WERI-Rb-1 (cell line): ENCODE measurements around the gene KIAA1328.

Experiments
- DNase-seq: peaks from one replicate; pipeline ENCODE4 v3.0.0-alpha.2; 2020
- H3K27ac ChIP-seq: fragments of 250-450 bp; sonication (Bioruptor Pico); 2 replicates; pipeline ENCODE4 v1.5.1; 2020; ENCODE audit warnings: mild to moderate bottlenecking, moderate library complexity
- H3K27me3 ChIP-seq: fragments of 250-450 bp; sonication (Bioruptor Pico); 2 replicates; pipeline ENCODE4 v1.5.1; 2021; ENCODE audit warnings: mild to moderate bottlenecking, low read depth, moderate library complexity; ENCODE audit not compliant: insufficient read depth, severe bottlenecking
- H3K36me3 ChIP-seq: fragments of 250-450 bp; sonication (Bioruptor Pico); 2 replicates; pipeline ENCODE4 v1.5.1; 2020; ENCODE audit warnings: mild to moderate bottlenecking, moderate library complexity
- H3K4me3 ChIP-seq: 2 replicates; pipeline ENCODE4 v1.5.1; 2011; ENCODE audit warnings: low read depth, mild to moderate bottlenecking, control low read depth, low read length
- H3K9me3 ChIP-seq: fragments of 250-450 bp; sonication (Bioruptor Pico); 2 replicates; pipeline ENCODE4 v1.5.1; 2021; ENCODE audit warnings: mild to moderate bottlenecking, moderate library complexity; ENCODE audit not compliant: severe bottlenecking
- TF ChIP-seq, protein P1 (sequence below): IDR thresholded peaks from 2 replicates; pipeline ENCODE4 v1.5.1; 2011; ENCODE audit warnings: low read depth, mild to moderate bottlenecking, control low read depth, inconsistent platforms, low read length

The KIAA1328 gene

DNA sequence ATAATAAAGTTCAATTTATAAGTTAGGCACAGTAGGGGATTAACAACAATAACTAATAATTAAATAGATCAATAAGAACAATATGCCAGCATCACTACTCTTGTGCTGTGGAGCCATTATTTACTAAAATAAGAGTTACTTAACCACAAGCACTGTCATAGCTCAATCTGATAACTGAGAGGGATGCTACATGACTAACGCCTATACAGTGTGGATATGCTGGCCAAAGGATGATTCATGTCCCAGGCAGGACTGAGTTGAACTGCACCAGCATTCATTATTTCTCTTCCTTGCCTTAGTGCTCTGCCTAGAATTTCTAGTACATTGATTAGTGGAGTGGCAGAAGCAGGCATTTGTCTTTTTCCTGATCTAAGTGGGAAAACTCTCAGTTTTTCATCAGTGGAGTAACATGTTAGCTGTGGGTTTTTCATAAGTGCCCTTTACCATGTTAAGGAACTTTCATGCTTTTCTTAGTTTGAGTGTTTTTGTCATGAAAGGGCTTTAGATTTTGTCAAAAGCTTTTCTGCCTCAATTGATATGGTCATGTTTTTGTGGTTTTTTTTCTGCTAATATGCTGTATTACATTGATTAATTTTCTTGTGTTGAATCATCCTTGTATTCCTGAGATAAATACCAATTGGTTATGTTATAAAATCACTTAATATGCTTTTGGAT lies 21.7 kb downstream of the KIAA1328 start:
- Histone ChIP-seq H3K27me3 (no peaks in the 10 kb centered on the region), H3K36me3 (no peaks in the 10 kb centered on the region), H3K4me3 (no peak overlapping the region), H3K9me3 (no peaks in the 10 kb centered on the region), H3K27ac (no peak overlapping the region)
- no peak for DNase-seq
- TF ChIP-seq, protein P1, sequence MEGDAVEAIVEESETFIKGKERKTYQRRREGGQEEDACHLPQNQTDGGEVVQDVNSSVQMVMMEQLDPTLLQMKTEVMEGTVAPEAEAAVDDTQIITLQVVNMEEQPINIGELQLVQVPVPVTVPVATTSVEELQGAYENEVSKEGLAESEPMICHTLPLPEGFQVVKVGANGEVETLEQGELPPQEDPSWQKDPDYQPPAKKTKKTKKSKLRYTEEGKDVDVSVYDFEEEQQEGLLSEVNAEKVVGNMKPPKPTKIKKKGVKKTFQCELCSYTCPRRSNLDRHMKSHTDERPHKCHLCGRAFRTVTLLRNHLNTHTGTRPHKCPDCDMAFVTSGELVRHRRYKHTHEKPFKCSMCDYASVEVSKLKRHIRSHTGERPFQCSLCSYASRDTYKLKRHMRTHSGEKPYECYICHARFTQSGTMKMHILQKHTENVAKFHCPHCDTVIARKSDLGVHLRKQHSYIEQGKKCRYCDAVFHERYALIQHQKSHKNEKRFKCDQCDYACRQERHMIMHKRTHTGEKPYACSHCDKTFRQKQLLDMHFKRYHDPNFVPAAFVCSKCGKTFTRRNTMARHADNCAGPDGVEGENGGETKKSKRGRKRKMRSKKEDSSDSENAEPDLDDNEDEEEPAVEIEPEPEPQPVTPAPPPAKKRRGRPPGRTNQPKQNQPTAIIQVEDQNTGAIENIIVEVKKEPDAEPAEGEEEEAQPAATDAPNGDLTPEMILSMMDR, result no peak

DNA sequence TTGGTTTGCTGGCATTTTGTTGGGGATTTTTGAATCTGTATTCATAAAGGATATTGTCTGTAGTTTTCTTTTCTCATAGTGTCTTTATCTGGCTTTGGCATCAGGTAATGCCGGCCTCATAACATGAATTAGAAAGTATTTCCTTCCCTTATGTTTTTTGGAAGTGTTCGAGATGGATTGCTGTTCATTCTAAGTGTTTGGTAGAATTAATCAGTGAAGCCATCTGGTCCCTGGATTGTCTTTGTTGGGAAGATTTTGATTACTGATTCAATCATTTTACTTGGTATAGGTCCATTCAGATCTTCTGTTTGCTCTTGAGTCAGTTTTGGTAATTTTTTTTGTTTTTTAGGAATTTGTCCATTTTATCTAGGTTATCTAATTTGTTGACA lies 22.3 kb downstream of the KIAA1328 start:
- Histone ChIP-seq H3K9me3 (no peaks in the 10 kb centered on the region), H3K4me3 (no peak overlapping the region), H3K27ac (no peak overlapping the region), H3K36me3 (no peaks in the 10 kb centered on the region), H3K27me3 (no peaks in the 10 kb centered on the region)
- no peak for DNase-seq
- TF ChIP-seq, protein P1, result no peak

DNA sequence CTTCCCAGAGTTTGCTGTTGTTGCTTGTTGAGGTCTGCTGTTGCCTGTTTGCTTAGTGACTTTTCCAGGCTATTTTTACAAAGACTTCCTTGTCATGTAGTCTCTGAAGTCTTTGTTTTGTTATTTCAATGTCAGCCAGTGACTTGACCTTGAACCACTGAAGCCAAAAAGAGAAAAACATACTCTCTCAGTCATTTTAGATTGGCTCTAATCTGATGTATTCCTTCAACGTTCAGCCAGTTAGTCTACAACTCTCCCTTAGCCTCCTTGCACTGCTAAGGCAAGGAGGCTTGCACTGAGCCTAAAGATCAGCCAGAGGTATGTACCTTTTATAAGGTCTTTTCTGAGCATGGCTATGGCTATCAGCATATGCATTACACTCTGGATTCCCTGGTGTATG lies 27.9 kb downstream of the KIAA1328 start:
- no peak overlapping the region for H3K27ac ChIP-seq
- H3K36me3 ChIP-seq, result no peaks in the 10 kb centered on the region
- H3K4me3 ChIP-seq, result no peak overlapping the region
- no peaks in the 10 kb centered on the region for H3K27me3 ChIP-seq
- no peak for DNase-seq
- H3K9me3 ChIP-seq, result no peaks in the 10 kb centered on the region
- TF ChIP-seq, protein P1, result no peak

DNA sequence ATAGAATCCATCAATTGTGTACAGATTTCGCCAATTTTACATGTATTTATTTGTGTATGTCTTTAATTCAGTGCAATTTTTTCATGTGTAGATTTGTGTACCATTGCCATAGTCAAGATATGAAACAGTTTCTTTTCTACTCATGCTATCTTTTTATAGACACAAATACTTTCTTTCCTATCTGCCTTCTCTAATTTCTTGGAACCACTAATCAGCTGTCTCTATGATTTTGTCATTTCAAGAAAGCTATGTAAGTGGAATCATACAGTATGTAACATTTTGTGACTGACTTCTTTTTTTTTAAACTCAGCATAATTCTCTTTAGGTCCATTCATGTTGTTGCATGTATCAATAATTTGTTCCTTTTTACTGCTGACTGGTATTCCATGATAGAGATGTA lies 33.3 kb downstream of the KIAA1328 start:
- TF ChIP-seq, protein P1, result no peak
- Histone ChIP-seq H3K27ac (no peak overlapping the region), H3K9me3 (no peaks in the 10 kb centered on the region), H3K36me3 (no peaks in the 10 kb centered on the region), H3K4me3 (no peak overlapping the region), H3K27me3 (no peaks in the 10 kb centered on the region)
- DNase-seq, result no peak

DNA sequence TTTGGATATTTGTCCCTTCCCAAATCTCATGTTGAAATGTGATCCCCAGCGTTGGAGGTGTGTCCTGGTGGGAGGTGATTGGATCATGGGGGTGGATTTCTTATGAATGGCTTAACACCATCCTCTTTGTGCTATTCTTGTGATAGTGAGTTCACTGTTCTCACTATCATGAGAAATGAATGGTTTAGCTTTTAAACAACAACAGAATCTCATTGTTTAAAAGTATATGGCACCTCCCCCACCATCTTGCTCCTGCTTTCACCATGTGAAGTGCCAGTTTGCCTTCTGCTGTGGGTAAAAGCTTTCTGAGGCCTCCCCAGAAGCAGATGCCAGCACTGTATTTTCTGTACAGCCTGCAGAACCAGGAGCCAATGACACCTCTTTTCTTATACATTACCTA lies 38.1 kb downstream of the KIAA1328 start:
- TF ChIP-seq, protein P1, result no peak
- no peaks in the 10 kb centered on the region for H3K36me3 ChIP-seq
- H3K27ac ChIP-seq, result no peak overlapping the region
- no peak overlapping the region for H3K4me3 ChIP-seq
- H3K27me3 ChIP-seq, result no peaks in the 10 kb centered on the region
- no peaks in the 10 kb centered on the region for H3K9me3 ChIP-seq
- no peak for DNase-seq

DNA sequence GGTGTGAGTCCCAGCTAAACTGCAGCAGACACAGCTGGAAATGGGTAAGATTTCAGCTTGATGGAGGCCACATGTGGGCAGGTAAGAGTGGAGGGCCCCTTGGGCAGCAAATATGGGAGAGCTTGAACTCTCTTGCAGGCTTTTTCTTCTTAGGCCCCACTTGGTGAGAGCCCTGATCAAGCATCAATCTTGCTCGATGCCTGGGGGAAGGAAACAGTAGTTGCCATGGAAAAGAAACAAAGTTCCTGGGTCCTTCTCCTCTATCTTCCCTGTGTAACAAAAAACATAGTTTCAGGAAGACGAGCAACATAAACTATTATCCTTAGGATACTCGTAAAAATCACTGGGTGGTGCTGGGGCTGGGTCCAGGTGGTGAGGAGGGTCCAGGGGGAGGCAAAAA lies 42.9 kb downstream of the KIAA1328 start:
- H3K4me3 ChIP-seq, result no peak overlapping the region
- no peaks in the 10 kb centered on the region for H3K9me3 ChIP-seq
- no peaks in the 10 kb centered on the region for H3K27me3 ChIP-seq
- no peak for DNase-seq
- no peak overlapping the region for H3K27ac ChIP-seq
- TF ChIP-seq, protein P1, result no peak
- no peaks in the 10 kb centered on the region for H3K36me3 ChIP-seq
